HepG2 (cell line): ENCODE measurements around the gene MAP1LC3C. TPM values are rescaled to one million over a fixed set of nuclear protein-coding genes. Genes with fewer than 3 reads are reported as not detected.

Experiments used
- ATAC-seq: fragments of 200-7000 bp; cut with Tn5 transposase; 3 replicates; pipeline ENCODE4 v1.9.1; 2020; ENCODE audit warnings: mild to moderate bottlenecking, moderate library complexity
- BruUV-seq: library from RNA; stranded (reverse); fragments of 400-500 nt; replicated peaks from 2 replicates; lab custom pipeline; 2021; lab: Mats Ljungman, UMichigan
- CTCF ChIA-PET: fragments of 300-600 bp; formaldehyde crosslinking; extraction: SDS; loops from one replicate; lab custom pipeline; 2021; ENCODE audit warnings: low total read pairs, inconsistent platforms, low intra/inter-chr PET ratio; lab: Yijun Ruan, JAX
- POLR2A ChIA-PET: fragments of 350-600 bp; sonication (Branson Sonifier 250); formaldehyde crosslinking; loops from one replicate; lab custom pipeline; 2020; ENCODE audit warnings: antibody characterized with exemption, inconsistent platforms; lab: Yijun Ruan, JAX
- DNase-seq: peaks from one replicate; pipeline ENCODE4 v3.0.0-alpha.2; 2015; ENCODE audit warnings: low spot score
- FAIRE-seq: peaks from 3 replicates; lab custom pipeline; 2011; peaks lifted over from hg19 to GRCh38; lab: Jason Lieb, UNC
- H2AFZ ChIP-seq: one replicate; pipeline ENCODE4 v1.6.1; 2011; ENCODE audit warnings: low read length, inconsistent platforms
- H3K27ac ChIP-seq: fragments of 300-600 bp; 3 replicates; pipeline ENCODE4 v1.8.0; 2011; ENCODE audit warnings: mixed run types, mild to moderate bottlenecking, mixed read lengths, low read length, inconsistent platforms; ENCODE audit not compliant: insufficient read depth; ENCODE audit errors: extremely low read length
- H3K27me3 ChIP-seq, 2 experiments: fragments of 200-600 bp in 1 of 2; 2 replicates in 1 of 2; 3 replicates in 1 of 2; pipeline versions ENCODE4 v1.6.0 to v1.8.0; 2011; ENCODE audit warnings: low read length in 2 of 2, mild to moderate bottlenecking in 2 of 2, moderate library complexity in 2 of 2, inconsistent platforms in 1 of 2; ENCODE audit not compliant: insufficient read depth in 2 of 2, control insufficient read depth in 1 of 2
- H3K36me3 ChIP-seq, 2 experiments: fragments of 200-600 bp in 1 of 2; replicated peaks in 1 of 2; 2 replicates in 1 of 2; 3 replicates in 1 of 2; pipeline versions ENCODE4 v1.5.1 to v1.8.0; 2011; ENCODE audit warnings: low read length in 2 of 2, inconsistent platforms in 1 of 2; ENCODE audit not compliant: insufficient read depth in 2 of 2, control insufficient read depth in 1 of 2
- H3K4me1 ChIP-seq: 2 replicates; pipeline ENCODE4 v1.5.1; 2012; ENCODE audit warnings: low read length, inconsistent platforms; ENCODE audit not compliant: insufficient read depth
- H3K4me2 ChIP-seq: 2 replicates; pipeline ENCODE4 v1.6.0; 2011; ENCODE audit warnings: low read depth, low read length, inconsistent platforms
- H3K4me3 ChIP-seq, 3 experiments: fragments of 200-600 bp in 1 of 3; sonication (generic), shearing (Covaris generic) in 1 of 3; replicated peaks in 1 of 3; 2 replicates each; pipeline ENCODE4 v1.5.1; 2011 to 2016; ENCODE audit warnings: low read length in 3 of 3, inconsistent platforms in 2 of 3, low read depth in 2 of 3, mild to moderate bottlenecking in 2 of 3, control low read depth in 1 of 3, mixed read lengths in 1 of 3; ENCODE audit not compliant: insufficient read depth in 1 of 3
- H3K79me2 ChIP-seq: one replicate; pipeline ENCODE4 v1.6.1; 2011; ENCODE audit warnings: low read length, inconsistent platforms; ENCODE audit not compliant: insufficient read depth
- H3K9ac ChIP-seq: 2 replicates; pipeline ENCODE4 v1.6.0; 2011; ENCODE audit warnings: mild to moderate bottlenecking, low read depth, low read length, inconsistent platforms; ENCODE audit not compliant: insufficient read depth
- H3K9me3 ChIP-seq: 2 replicates; pipeline ENCODE4 v1.5.1; 2012; ENCODE audit warnings: mild to moderate bottlenecking, low read length
- H4K20me1 ChIP-seq: 2 replicates; pipeline ENCODE4 v1.6.0; 2011; ENCODE audit warnings: inconsistent platforms, mild to moderate bottlenecking, low read length, moderate library complexity; ENCODE audit not compliant: insufficient read depth
- CCDC6 ChIP-seq: sonication (generic); formaldehyde crosslinking; IDR thresholded peaks from 2 replicates; pipeline ENCODE4 v1.8.1; 2022; ENCODE audit warnings: mild to moderate bottlenecking, missing genetic modification reagents, moderate library complexity
- GABPB1 ChIP-seq: IDR thresholded peaks from 2 replicates; pipeline ENCODE4 v1.6.1; 2016; ENCODE audit warnings: mild to moderate bottlenecking, missing genetic modification reagents, moderate library complexity, missing compliant biosample characterization
- HIVEP1 ChIP-seq: sonication (generic); formaldehyde crosslinking; IDR thresholded peaks from 2 replicates; pipeline ENCODE4 v1.4.0; 2020; ENCODE audit warnings: mild to moderate bottlenecking, missing genetic modification reagents
- KDM5B ChIP-seq: sonication (generic); formaldehyde crosslinking; IDR thresholded peaks from 2 replicates; pipeline ENCODE4 v1.4.0; 2020; ENCODE audit warnings: missing genetic modification reagents, mild to moderate bottlenecking, borderline replicate concordance
- MAFF ChIP-seq: IDR thresholded peaks from 2 replicates; pipeline ENCODE4 v1.6.1; 2011; ENCODE audit warnings: low read depth, low read length, improper control_type of control experiment
- MAFK ChIP-seq, 2 experiments: IDR thresholded peaks in 1 of 2; conservative IDR thresholded peaks in 1 of 2; 2 replicates each; pipeline ENCODE4 v1.6.1; 2011; ENCODE audit warnings: improper control_type of control experiment in 2 of 2, low read length in 2 of 2
- MAZ ChIP-seq, 2 experiments: sonication (generic) in 1 of 2; formaldehyde crosslinking in 1 of 2; IDR thresholded peaks; 2 replicates each; pipeline versions ENCODE4 v1.5.0 to v1.6.1; 2012 to 2020; ENCODE audit warnings: low read depth in 2 of 2, mild to moderate bottlenecking in 2 of 2, borderline replicate concordance in 1 of 2, improper control_type of control experiment in 1 of 2, low read length in 1 of 2, missing genetic modification reagents in 1 of 2, moderate library complexity in 1 of 2
- NR3C1 ChIP-seq: sonication (generic); formaldehyde crosslinking; IDR thresholded peaks from 2 replicates; pipeline ENCODE4 v1.4.0; 2020; ENCODE audit warnings: missing genetic modification reagents
- SMC3 ChIP-seq: IDR thresholded peaks from 2 replicates; pipeline ENCODE4 v1.6.1; 2011; ENCODE audit warnings: low read length, improper control_type of control experiment
- STAG1 ChIP-seq: sonication (generic); formaldehyde crosslinking; IDR thresholded peaks from 2 replicates; pipeline ENCODE4 v1.4.0; 2020; ENCODE audit warnings: missing genetic modification reagents
- TAF15 ChIP-seq: fragments of 200-400 bp; formaldehyde crosslinking; IDR thresholded peaks from one replicate; pipeline ENCODE4 v1.6.1; 2018; ENCODE audit warnings: mild to moderate bottlenecking, low read depth, low read length; ENCODE audit not compliant: poor library complexity, severe bottlenecking
- ZSCAN22 ChIP-seq: sonication (generic); formaldehyde crosslinking; IDR thresholded peaks from 2 replicates; pipeline ENCODE4 v1.4.0; 2020; ENCODE audit warnings: mild to moderate bottlenecking, missing genetic modification reagents
- WGBS: methylation state at CpG from one replicate; pipeline ENCODE4 v1.1.6; 2017; ENCODE audit warnings: low lambda C conversion rate; 5-methylcytosine and 5-hydroxymethylcytosine counted together
- in situ Hi-C: cut with HindIII; loops from 2 replicates; pipeline ENCODE4 v1.10.0; 2017; ENCODE audit warnings: low pct_unique_long_range_greater_than_20kb; ENCODE audit not compliant: extremely low pct_ligation_motif_present
- intact Hi-C: fragments of 100-400 bp; cut with micrococcal nuclease; formaldehyde crosslinking; loops from one replicate; pipeline ENCODE4 v1.10.0; 2022; ENCODE audit not compliant: unreplicated experiment
- polyA plus RNA-seq, 8 experiments: library from polyadenylated mRNA; depleted of rRNA in 3 of 8; stranded (reverse) in 7 of 8; unstranded in 1 of 8; fragments of >200 nt; fragmentation: Illumina TruSeq in 4 of 8; extraction: Trizol in 4 of 8; gene quantifications; 2 replicates each; pipeline versions ENCODE4 v1.2.1 to v1.2.3, GENCODE V29; 2011 to 2016; ENCODE audit warnings: low read depth in 4 of 8, missing spikeins in 1 of 8, mixed read lengths in 1 of 8; ENCODE audit not compliant: insufficient read depth in 1 of 8
- total RNA-seq, 5 experiments: library from RNA; depleted of rRNA; stranded (reverse); fragments of >200 nt; fragmentation: Illumina TruSeq; extraction: Trizol; gene quantifications; 2 replicates each; pipeline ENCODE4 v1.2.3, GENCODE V29; 2016; ENCODE audit warnings: low read depth in 1 of 5
- TF ChIP-seq, protein P1 (sequence below): sonication (generic); formaldehyde crosslinking; IDR thresholded peaks from 2 replicates; pipeline ENCODE4 v1.5.0; 2020; ENCODE audit warnings: mild to moderate bottlenecking, missing genetic modification reagents, moderate library complexity
- TF ChIP-seq, protein P2 (sequence below): sonication (generic); formaldehyde crosslinking; IDR thresholded peaks from 2 replicates; pipeline ENCODE4 v1.4.0; 2020; ENCODE audit warnings: missing genetic modification reagents, borderline replicate concordance

MAP1LC3C gene
- total and polyA plus RNA-seq, 2 of the 13 experiments (the other 11 are each of a cell fraction or from before 2014, with no cell fraction given): not detected

DNA sequence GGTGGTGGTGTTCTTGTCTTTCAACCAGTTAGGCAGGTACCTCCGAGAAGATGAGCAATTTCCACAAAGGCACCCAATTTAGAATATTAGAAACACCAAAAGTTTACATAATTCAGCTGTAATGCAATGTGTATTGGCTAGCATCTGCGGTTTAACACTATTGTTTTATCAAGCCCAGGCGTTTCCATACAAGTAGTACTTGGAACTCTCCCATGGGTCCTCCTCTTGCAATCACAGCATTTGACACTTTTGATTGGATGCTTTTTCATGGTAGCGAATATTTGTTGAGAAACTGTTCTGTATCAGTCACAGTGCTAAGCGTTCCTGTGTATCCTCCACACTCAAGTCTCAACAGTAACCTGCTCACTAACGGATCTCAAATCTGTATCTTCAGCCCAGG lies 20.1 kb upstream of the MAP1LC3C start (continued):
- TF ChIP-seq GABPB1: no peak
- no peak for TF ChIP-seq NR3C1 (CRISPR knock-in tag)
- no peak for TF ChIP-seq CCDC6 (CRISPR knock-in tag)
- TF ChIP-seq, all 625 proteins: peak for 0

DNA sequence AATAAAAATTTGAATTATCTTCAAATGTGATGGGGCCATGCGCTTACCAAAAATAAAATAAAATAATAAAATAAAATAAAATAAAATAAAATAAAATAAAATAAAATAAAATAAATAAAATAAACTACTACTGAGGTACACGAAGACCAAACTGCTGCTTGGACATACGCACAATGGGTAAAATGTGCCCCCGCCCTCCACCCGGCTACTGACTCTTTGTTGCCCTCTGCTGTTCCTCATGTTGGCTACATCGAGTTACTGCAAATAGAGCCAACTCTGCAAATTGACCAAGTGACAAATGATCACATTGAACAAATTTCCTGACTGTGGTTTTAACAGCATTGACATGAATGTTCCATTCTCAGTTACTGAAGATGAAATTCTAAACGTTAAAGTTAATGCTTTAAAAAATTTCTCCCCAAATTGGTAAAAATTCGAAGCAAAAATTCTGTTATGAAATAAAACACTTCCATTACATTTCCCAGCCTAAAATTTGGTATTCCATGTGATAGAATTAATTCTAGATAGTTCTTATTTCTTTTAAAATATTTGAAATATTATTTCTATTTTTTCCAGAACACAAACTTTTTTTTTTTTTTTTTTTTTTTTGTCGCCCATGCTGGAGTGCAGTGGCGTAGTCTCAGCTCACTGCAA lies 18.8 kb upstream of the MAP1LC3C start:
- Histone ChIP-seq H3K27ac (no peak overlapping the region), H3K27me3 (no peaks in the 10 kb centered on the region; a peak in 1 of 5 replicates), H3K9me3 (no peaks in the 10 kb centered on the region), H3K36me3 (no peaks in the 10 kb centered on the region), H3K79me2 (no peaks in the 10 kb centered on the region), H3K4me2 (no peak overlapping the region), H3K9ac (no peak overlapping the region), H4K20me1 (no peaks in the 10 kb centered on the region), H2AFZ (no peak overlapping the region), H3K4me1 (no peaks in the 10 kb centered on the region), H3K4me3 (no peak overlapping the region)
- POLR2A ChIA-PET: no interaction called here
- peak; percentile 36 for FAIRE-seq
- peak; percentile 73 for ATAC-seq
- CTCF ChIA-PET: interaction anchor here (2.1 kb wide), 1 partner anchor 121 kb away, joined by 9 read pairs; no protein-coding TSS in a partner anchor
- WGBS: 29% methylated on average over 10 of the region's 10 CpGs
- in situ Hi-C loops: no loop called here
- DNase-seq: peak; percentile 47
- no TSS peak for BruUV-seq
- intact Hi-C loops: loop anchor here (1.0 kb wide), 2 partner anchors 121 to 486 kb away; no protein-coding TSS in a partner anchor
- TF ChIP-seq SMC3 (peak; percentile 41), TAF15 (no peak), MAFF (peak; percentile 60), STAG1 (CRISPR knock-in tag) (peak; percentile 22; the same call in 1 of the 2 replicates), MAZ (IDR thresholded peaks at IDR 0.05; ENCODE audit: borderline replicate concordance, low read depth, low read length) (peak; percentile 51; the same call in 1 of the 2 replicates), MAZ (CRISPR knock-in tag; IDR thresholded peaks at IDR 0.05; ENCODE audit: low read depth) (no peak), MAFK (conservative IDR thresholded peaks at IDR 0.05 in 1 of 2, IDR thresholded peaks at IDR 0.05 in 1 of 2; ENCODE audit: low read length in 2 of 2) (peak; percentile 66 to 76), HIVEP1 (no peak), ZSCAN22 (no peak), KDM5B (CRISPR knock-in tag) (no peak)
- TF ChIP-seq, protein P1, sequence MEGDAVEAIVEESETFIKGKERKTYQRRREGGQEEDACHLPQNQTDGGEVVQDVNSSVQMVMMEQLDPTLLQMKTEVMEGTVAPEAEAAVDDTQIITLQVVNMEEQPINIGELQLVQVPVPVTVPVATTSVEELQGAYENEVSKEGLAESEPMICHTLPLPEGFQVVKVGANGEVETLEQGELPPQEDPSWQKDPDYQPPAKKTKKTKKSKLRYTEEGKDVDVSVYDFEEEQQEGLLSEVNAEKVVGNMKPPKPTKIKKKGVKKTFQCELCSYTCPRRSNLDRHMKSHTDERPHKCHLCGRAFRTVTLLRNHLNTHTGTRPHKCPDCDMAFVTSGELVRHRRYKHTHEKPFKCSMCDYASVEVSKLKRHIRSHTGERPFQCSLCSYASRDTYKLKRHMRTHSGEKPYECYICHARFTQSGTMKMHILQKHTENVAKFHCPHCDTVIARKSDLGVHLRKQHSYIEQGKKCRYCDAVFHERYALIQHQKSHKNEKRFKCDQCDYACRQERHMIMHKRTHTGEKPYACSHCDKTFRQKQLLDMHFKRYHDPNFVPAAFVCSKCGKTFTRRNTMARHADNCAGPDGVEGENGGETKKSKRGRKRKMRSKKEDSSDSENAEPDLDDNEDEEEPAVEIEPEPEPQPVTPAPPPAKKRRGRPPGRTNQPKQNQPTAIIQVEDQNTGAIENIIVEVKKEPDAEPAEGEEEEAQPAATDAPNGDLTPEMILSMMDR: peak; percentile 70
- TF ChIP-seq, protein P2, sequence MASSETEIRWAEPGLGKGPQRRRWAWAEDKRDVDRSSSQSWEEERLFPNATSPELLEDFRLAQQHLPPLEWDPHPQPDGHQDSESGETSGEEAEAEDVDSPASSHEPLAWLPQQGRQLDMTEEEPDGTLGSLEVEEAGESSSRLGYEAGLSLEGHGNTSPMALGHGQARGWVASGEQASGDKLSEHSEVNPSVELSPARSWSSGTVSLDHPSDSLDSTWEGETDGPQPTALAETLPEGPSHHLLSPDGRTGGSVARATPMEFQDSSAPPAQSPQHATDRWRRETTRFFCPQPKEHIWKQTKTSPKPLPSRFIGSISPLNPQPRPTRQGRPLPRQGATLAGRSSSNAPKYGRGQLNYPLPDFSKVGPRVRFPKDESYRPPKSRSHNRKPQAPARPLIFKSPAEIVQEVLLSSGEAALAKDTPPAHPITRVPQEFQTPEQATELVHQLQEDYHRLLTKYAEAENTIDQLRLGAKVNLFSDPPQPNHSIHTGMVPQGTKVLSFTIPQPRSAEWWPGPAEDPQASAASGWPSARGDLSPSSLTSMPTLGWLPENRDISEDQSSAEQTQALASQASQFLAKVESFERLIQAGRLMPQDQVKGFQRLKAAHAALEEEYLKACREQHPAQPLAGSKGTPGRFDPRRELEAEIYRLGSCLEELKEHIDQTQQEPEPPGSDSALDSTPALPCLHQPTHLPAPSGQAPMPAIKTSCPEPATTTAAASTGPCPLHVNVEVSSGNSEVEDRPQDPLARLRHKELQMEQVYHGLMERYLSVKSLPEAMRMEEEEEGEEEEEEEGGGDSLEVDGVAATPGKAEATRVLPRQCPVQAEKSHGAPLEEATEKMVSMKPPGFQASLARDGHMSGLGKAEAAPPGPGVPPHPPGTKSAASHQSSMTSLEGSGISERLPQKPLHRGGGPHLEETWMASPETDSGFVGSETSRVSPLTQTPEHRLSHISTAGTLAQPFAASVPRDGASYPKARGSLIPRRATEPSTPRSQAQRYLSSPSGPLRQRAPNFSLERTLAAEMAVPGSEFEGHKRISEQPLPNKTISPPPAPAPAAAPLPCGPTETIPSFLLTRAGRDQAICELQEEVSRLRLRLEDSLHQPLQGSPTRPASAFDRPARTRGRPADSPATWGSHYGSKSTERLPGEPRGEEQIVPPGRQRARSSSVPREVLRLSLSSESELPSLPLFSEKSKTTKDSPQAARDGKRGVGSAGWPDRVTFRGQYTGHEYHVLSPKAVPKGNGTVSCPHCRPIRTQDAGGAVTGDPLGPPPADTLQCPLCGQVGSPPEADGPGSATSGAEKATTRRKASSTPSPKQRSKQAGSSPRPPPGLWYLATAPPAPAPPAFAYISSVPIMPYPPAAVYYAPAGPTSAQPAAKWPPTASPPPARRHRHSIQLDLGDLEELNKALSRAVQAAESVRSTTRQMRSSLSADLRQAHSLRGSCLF (CRISPR knock-in tag): no peak
